Neural cell (in vitro differentiated cells): ENCODE results near the gene PRPSAP1.

Experiments used
- CTCF ChIP-seq: fragments of 450-650 bp; IDR thresholded peaks from 2 replicates; pipeline ENCODE4 v1.5.1; 2014; ENCODE audit warnings: antibody characterized with exemption, mild to moderate bottlenecking, moderate library complexity; ENCODE audit not compliant: poor library complexity, severe bottlenecking
- EP300 ChIP-seq: fragments of 450-650 bp; conservative IDR thresholded peaks from 2 replicates; pipeline ENCODE4 v1.6.1; 2014; ENCODE audit warnings: antibody characterized with exemption, mild to moderate bottlenecking, moderate library complexity; ENCODE audit not compliant: poor library complexity, severe bottlenecking
- EZH2 ChIP-seq: fragments of 200-600, 300-800 bp; shearing (Covaris generic), sonication (generic); IDR thresholded peaks from 2 replicates; pipeline ENCODE4 v1.6.1; 2014; ENCODE audit warnings: antibody characterized with exemption, low read length, borderline replicate concordance, mild to moderate bottlenecking; ENCODE audit not compliant: insufficient read depth, poor library complexity, severe bottlenecking
- MXI1 ChIP-seq: fragments of 450-650 bp; conservative IDR thresholded peaks from 2 replicates; pipeline ENCODE4 v1.6.1; 2014; ENCODE audit warnings: antibody characterized with exemption, mild to moderate bottlenecking; ENCODE audit not compliant: poor library complexity, severe bottlenecking
- POLR2AphosphoS5 ChIP-seq: IDR thresholded peaks from 2 replicates; pipeline ENCODE4 v1.6.1; 2012
- RAD21 ChIP-seq: fragments of 450-650 bp; conservative IDR thresholded peaks from 2 replicates; pipeline ENCODE4 v1.6.1; 2014; ENCODE audit warnings: antibody characterized with exemption, mild to moderate bottlenecking, moderate library complexity
- SMC3 ChIP-seq: fragments of 450-650 bp; conservative IDR thresholded peaks from 2 replicates; pipeline ENCODE4 v1.6.1; 2014; ENCODE audit warnings: antibody characterized with exemption, mild to moderate bottlenecking, moderate library complexity; ENCODE audit not compliant: poor library complexity
- TAF1 ChIP-seq: IDR thresholded peaks from 2 replicates; pipeline ENCODE4 v1.6.1; 2012; ENCODE audit warnings: low read depth
- TF ChIP-seq, protein P1 (sequence below): IDR thresholded peaks from 2 replicates; pipeline ENCODE4 v1.6.1; 2012; ENCODE audit warnings: borderline replicate concordance

- TF ChIP-seq CTCF (no peak), EZH2 (no peak), POLR2AphosphoS5 (no peak), EP300 (no peak), SMC3 (no peak), MXI1 (no peak), RAD21 (no peak), TAF1 (no peak)
- TF ChIP-seq, protein P1, sequence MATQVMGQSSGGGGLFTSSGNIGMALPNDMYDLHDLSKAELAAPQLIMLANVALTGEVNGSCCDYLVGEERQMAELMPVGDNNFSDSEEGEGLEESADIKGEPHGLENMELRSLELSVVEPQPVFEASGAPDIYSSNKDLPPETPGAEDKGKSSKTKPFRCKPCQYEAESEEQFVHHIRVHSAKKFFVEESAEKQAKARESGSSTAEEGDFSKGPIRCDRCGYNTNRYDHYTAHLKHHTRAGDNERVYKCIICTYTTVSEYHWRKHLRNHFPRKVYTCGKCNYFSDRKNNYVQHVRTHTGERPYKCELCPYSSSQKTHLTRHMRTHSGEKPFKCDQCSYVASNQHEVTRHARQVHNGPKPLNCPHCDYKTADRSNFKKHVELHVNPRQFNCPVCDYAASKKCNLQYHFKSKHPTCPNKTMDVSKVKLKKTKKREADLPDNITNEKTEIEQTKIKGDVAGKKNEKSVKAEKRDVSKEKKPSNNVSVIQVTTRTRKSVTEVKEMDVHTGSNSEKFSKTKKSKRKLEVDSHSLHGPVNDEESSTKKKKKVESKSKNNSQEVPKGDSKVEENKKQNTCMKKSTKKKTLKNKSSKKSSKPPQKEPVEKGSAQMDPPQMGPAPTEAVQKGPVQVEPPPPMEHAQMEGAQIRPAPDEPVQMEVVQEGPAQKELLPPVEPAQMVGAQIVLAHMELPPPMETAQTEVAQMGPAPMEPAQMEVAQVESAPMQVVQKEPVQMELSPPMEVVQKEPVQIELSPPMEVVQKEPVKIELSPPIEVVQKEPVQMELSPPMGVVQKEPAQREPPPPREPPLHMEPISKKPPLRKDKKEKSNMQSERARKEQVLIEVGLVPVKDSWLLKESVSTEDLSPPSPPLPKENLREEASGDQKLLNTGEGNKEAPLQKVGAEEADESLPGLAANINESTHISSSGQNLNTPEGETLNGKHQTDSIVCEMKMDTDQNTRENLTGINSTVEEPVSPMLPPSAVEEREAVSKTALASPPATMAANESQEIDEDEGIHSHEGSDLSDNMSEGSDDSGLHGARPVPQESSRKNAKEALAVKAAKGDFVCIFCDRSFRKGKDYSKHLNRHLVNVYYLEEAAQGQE, result no peak
Observed at GRCh38 chr17:76329664-76330063, 24.1 kb downstream of the PRPSAP1 start.
